GM18520 (cell line): ENCODE measurements around the gene PSPC1.
"Not testable (repeated sequence)": the region's sequence is repeated elsewhere in the genome, so short reads cannot be mapped to it uniquely, and the experiment has no call there.

ENCODE experiments used
- ATAC-seq: cut with Tn5 transposase; IDR thresholded peaks from one replicate; pipeline ENCODE4 v1.9.1; 2021; ENCODE audit not compliant: unreplicated experiment

PSPC1 gene

DNA sequence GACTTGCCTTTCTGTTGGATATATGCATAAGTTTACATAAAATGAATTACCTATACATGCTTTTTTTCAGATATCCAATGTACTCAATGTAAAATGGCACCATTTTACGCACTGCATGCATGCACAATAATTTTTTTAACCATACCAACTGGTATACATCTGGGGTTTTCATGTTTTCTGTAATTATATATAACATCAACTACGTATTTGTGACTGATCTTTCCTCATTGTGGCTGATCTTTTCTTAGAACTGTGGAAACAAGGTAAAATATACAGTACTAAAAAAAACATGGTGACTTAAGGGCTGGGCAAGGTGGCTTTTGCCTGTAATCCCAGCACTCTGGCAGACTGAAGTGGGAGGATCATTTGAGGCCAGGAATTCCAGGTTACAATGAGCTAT lies 18.5 kb downstream of the PSPC1 start:
- ATAC-seq = no peak

GRCh38 chr13:19763618-19764017 lies 19.1 kb downstream of the PSPC1 start:
- no peak for ATAC-seq

DNA sequence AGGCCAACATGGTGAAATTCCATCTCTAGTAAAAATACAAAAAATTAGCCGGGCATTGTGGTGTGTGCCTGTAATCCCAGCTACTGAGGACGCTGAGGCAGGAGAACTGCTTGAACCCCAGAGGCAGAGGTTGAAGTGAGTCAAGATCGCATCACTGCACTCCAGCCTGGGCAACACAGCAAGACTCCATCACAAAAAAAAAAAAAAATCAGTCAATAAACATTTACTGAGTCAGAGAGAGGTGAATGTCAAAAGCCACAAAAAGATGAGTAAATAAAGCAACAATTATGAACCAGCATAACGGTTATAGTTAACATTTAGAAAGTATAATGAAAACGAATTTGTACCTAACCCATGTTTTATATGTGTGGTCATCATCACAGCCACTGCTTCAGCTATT lies 23.1 kb downstream of the PSPC1 start:
- ATAC-seq = no peak

DNA sequence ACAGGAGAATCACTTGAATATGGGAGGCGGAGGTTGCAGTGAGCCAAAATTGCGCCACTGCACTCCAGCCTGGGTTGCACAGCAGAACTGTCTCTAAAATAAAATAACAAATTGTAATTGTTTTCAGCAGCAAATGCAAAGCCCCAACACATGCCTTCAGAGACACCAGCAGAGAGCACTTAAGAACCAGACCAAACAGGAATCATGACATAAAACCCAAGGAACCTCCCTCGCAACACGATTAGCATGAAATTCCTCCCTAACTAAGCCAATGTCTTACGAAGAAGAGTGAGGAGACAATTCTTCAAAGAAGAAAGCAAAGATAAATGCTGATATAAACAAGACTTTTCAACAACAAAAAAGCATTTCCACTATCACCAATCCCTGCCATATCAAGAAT lies 40.1 kb downstream of the PSPC1 start:
- no peak for ATAC-seq

- ATAC-seq = no peak
Measured at GRCh38 chr13:19737844-19738557, 44.7 kb downstream of the PSPC1 start.

DNA sequence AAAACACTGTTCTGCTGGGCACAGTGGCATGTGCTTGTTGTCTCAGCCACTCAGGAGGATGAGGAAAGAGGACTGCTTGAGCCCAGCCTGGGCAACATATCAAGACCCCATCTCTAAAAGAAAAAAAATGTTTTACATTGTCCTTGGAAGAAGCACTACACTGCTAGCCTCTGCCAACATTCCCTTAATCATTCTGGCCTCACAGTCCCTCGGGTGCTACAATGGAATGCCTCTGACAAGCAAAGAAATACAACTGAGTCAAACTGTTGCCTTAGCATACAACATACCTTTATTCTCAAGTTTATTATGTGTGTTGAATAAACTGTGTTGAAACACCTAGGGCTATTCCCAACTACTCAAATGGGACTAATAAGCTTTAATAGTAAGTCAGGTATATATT lies 56.1 kb downstream of the PSPC1 start:
- no peak for ATAC-seq

DNA sequence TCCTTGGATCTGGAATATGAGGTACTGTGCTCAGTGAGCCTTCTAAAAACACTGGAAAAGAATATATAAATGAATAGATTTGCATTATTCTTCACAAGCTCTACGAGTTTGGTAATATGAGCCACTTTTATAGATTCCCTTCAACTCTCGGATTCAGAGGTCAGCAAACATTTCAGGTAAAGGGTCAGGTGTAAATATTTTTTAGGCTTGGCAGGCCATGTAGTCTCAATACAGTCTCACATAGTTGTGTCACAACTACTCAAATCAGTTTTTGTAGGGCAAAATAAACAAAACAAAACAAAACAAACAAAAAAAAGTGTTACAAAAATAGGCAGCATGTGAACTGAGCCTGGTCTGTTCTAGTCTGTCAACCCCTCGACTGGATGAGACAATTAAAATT lies 57.4 kb downstream of the PSPC1 start:
- no peak for ATAC-seq

DNA sequence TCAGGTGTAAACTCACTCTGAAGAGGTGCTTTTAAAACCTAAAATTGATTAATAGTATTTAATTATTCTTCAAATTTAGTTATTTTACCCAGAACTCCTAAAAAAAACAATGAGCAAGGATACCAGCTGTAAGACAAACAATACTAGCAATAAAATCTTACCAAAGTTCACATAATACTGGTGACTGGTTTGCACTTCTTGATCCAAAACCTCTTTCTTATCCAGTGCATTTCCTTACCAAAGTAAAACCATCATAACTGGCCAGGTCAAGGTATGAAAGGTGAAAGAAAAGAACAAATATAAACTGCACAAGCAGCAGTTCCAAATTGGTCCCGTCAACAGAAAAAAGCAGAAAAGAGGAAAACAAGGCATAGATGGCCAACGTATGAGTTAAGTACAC lies 62.7 kb downstream of the PSPC1 start:
- no peak for ATAC-seq

DNA sequence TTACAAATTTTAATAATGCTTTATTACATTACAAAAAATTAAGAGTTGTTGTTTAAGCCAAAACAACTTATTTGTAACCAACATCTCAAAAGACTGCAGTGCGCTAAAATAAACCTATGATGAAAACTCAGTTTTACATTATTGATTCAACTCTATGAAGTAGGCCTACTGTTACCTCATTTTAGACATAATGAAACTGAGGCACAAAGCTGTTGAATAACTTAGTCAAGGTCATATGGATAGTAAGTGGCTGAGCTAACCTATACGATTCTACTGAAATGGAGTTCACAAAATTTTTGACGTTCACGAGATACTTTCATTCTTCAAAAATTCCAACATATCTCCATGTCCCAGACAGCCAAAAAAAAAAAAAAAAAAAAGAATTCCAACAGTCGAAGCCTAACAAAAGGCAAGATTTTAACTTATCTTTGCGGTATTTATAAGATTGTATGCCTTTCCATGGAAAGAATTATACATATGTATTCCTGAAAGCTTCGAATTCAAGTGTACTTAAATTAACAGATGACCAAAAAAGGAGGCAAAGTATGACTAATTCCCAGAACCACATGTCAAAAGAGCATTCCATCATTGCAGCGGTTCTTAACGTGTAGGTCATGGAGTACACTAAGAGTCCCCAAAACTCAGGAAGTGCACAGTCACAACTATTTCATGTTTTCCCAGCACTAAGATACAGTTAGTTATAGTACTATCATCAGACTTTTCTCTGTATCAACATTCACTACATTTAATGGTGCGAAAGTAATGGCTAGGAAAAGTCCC lies 69.4 kb downstream of the PSPC1 start:
- ATAC-seq = no peak

GRCh38 chr13:19709782-19710181 lies 73.0 kb downstream of the PSPC1 start:
- ATAC-seq = not testable (repeated sequence)

DNA sequence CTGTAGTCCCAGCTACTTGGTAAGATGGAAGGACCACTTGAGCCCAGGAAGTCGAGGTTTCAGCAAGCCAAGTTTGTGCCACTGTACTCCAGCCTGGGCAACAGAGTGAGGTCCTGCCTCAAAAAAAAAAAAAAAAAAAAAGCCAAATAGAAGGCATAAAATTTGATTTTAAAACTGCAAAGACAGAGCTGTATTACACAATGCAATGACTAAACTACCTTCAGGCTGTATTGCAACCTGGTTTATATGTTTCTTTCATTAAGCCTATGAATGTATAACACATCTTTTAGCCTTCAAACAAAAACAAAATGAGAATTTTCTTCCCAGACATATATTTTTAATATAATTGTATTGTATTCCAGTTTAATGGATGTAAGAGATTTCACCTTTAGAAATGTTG lies 73.7 kb downstream of the PSPC1 start:
- not testable (repeated sequence) for ATAC-seq

GRCh38 chr13:19704256-19704655 lies 78.5 kb downstream of the PSPC1 start:
- ATAC-seq = not testable (repeated sequence)

DNA sequence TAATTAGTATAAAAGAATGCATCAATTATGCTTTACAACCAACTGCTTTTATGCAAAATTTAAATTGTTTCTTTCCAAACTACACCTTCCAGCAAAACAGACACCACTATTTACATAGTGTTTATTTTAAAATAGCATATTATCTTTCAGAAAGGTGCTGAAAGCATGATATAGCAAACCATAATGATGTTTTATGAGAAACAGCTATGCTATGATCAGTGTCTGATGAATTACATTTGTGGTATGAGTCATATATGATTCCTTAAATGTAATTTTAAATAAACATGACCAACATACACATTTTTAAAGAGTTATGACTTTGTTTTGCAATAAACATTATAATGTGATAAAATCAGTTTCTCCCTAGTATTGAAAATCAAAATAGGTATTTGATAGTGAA lies 81.1 kb downstream of the PSPC1 start:
- not testable (repeated sequence) for ATAC-seq

DNA sequence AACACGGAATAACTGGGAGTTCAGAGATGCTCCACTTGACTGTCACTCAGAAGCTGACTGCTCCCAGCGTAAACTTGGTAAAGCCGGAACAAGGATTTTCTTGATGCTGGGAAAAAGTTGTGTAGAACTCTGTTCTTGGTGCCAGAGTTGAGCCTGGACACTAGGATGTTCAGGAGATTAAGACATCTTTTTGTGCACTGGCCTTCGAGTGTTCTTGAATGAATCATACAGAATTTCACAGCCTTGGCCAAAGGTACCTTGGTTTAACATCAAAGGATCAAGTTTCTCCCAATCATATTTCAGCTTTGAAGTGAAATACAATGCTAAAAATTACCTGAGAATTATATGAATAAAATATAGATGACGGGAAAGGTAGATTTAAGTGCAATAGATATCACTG lies 81.8 kb downstream of the PSPC1 start:
- ATAC-seq = not testable (repeated sequence)

GRCh38 chr13:19695829-19696228 lies 86.9 kb downstream of the PSPC1 start:
- no peak for ATAC-seq

GRCh38 chr13:19695428-19695827 lies 87.3 kb downstream of the PSPC1 start:
- ATAC-seq = no peak

DNA sequence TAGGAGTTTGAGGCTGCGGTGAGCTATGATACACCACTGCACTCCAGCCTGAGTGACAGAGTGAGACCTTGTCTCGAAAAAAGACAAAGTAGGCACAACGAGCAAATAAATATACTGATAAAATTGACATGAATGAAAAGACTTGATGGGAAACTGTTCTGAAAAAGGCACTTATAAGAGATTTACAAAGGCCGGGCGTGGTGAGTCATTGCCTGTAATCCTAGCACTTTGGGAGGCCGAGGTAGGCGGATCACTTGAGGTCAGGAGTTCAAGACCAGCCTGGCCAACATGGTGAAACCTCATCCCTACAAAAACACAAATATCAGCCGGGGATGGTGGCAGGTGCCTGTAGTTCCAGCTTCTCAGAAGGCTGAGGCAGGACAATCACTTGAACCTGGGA lies 91.3 kb downstream of the PSPC1 start:
- not testable (repeated sequence) for ATAC-seq

- no peak for ATAC-seq
Measured at GRCh38 chr13:19685437-19685836, 97.3 kb downstream of the PSPC1 start.

DNA sequence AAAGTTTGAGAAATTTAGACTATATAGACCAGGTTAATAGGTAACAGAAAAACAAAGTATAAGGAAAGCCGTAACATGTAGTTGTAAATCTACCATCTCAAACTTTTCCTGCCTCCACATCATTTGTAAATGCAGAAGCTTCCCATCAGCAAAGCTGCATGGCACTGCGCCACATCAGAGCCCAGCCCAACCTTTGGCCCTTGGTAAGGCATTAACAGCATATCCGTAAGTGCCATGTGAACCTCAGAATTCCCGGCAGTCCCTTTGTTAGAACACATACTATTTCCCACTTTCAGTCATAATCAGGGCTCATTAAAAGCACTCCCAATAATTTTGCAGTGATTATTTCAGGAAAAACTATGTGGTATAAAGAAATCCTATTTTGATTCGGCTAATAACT lies 97.7 kb downstream of the PSPC1 start:
- no peak for ATAC-seq

GRCh38 chr13:19681517-19681916 lies 101.2 kb downstream of the PSPC1 start:
- no peak for ATAC-seq

DNA sequence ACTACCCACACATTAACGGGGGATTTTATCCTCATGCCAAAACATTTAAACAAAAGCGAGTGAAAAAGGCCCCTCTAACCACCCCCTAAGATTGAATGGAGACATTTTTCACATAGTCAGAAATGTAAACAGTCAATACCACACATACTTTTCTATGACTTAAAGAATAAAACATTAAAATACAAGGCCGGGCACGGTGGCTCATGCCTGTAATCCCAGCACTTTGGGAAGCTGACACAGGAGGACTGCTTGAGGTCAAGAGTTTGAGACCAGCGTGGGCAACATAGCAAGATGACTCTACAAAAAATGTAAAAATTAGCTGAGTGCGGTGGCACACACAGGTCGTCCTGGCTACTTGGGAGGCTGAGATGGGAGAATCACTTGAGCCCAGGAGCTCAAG lies 102.0 kb downstream of the PSPC1 start:
- no peak for ATAC-seq

DNA sequence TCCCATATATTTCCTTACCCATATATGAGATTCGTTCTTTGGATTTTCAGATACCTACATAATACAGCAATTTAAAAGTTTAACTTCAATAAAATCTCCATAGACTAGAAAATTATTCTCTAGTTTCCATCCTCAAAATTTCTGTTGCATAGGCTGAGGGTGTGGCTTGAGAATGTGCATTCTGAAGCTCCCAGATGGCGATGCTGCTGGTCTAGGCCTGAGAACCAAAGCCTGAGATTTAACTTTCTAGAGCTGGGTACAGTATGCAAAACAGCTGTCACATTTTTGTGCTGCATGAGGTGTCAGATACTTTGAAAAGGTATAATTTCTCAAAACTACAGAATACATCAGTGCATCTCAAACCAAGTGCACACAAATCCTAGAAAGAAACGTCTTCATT lies 106.6 kb downstream of the PSPC1 start:
- ATAC-seq = no peak

- no peak for ATAC-seq
Measured at GRCh38 chr13:19674898-19675297, 107.8 kb downstream of the PSPC1 start.
